ENCODE data around the gene AP1S3. TPM values are rescaled to one million over a fixed set of nuclear protein-coding genes. Genes with fewer than 3 reads are reported as not detected.

AP1S3 gene
- total RNA-seq, 1 experiment from 2014 or later, result 17.4 TPM

- TF ChIP-seq ZNF425 (CRISPR knock-in tag; conservative IDR thresholded peaks at IDR 0.05), result no peak
These were observed 21.7 kb upstream of the AP1S3 start (continued) for GRCh38 chr2:223859070-223859469.

- no peak overlapping the region for H3K4me3 Mint-ChIP-seq
- ChIA-PET CTCF (no interaction called here), POLR2A (no interaction called here)
- H3K36me3 Mint-ChIP-seq, result no peaks in the 10 kb centered on the region
- no peaks in the 10 kb centered on the region for H3K27me3 Mint-ChIP-seq (ENCODE audit: low read depth)
- DNase-seq (ENCODE audit: low spot score) (no peak), ATAC-seq (no peak)
- TF ChIP-seq ZSCAN18 (CRISPR knock-in tag; IDR thresholded peaks at IDR 0.05) (no peak), SP1 (CRISPR knock-in tag; conservative IDR thresholded peaks at IDR 0.05) (no peak), EMX1 (CRISPR knock-in tag; IDR thresholded peaks at IDR 0.05) (no peak)
- no peaks in the 10 kb centered on the region for H3K9me3 Mint-ChIP-seq
- H3K27ac Mint-ChIP-seq, result no peak overlapping the region
- H3K4me1 Mint-ChIP-seq, result peaks cover 6% of the 10 kb centered on the region; the same call in 1 of the 2 replicates
These were observed 19.2 kb upstream of the AP1S3 start for GRCh38 chr2:223856584-223856983.

- no peak for ATAC-seq
- Mint-ChIP-seq H3K9me3 (peaks cover 4% of the 10 kb centered on the region), H3K27ac (no peak overlapping the region), H3K4me3 (no peak overlapping the region), H3K27me3 (ENCODE audit: low read depth) (no peaks in the 10 kb centered on the region), H3K4me1 (peaks cover 6% of the 10 kb centered on the region; the same call in 1 of the 2 replicates), H3K36me3 (peaks cover 4% of the 10 kb centered on the region)
- DNase-seq (ENCODE audit: low spot score), result no peak
- ChIA-PET POLR2A (no interaction called here), CTCF (no interaction called here)
- TF ChIP-seq NR2C2 (CRISPR knock-in tag; IDR thresholded peaks at IDR 0.05) (no peak), MYBL2 (CRISPR knock-in tag; IDR thresholded peaks at IDR 0.05) (no peak), NR1H2 (CRISPR knock-in tag; IDR thresholded peaks at IDR 0.05) (no peak), NFE2L1 (CRISPR knock-in tag; IDR thresholded peaks at IDR 0.05) (no peak), TEAD1 (CRISPR knock-in tag; IDR thresholded peaks at IDR 0.05) (no peak), MAX (CRISPR knock-in tag; IDR thresholded peaks at IDR 0.05) (no peak), EMX1 (CRISPR knock-in tag; IDR thresholded peaks at IDR 0.05) (no peak), MLX (CRISPR knock-in tag; IDR thresholded peaks at IDR 0.05) (no peak), TCF7 (CRISPR knock-in tag; IDR thresholded peaks at IDR 0.05; ENCODE audit: low read depth) (no peak), SMAD4 (CRISPR knock-in tag; IDR thresholded peaks at IDR 0.05) (no peak), KAT7 (CRISPR knock-in tag; IDR thresholded peaks at IDR 0.05; ENCODE audit: borderline replicate concordance) (no peak), ZMAT4 (CRISPR knock-in tag; IDR thresholded peaks at IDR 0.05) (no peak), ZBTB43 (CRISPR knock-in tag; IDR thresholded peaks at IDR 0.05) (no peak), ESRRA (CRISPR knock-in tag; IDR thresholded peaks at IDR 0.05; ENCODE audit: borderline replicate concordance) (no peak), OVOL2 (CRISPR knock-in tag; IDR thresholded peaks at IDR 0.05; ENCODE audit: borderline replicate concordance) (no peak), ARID4B (CRISPR knock-in tag; IDR thresholded peaks at IDR 0.05; ENCODE audit: borderline replicate concordance) (no peak)
These were observed 18.6 kb upstream of the AP1S3 start for GRCh38 chr2:223856021-223856420.
